Measurements from ENCODE around the gene FHDC1. TPM values are rescaled to one million over a fixed set of nuclear protein-coding genes. Genes with fewer than 3 reads are reported as not detected.

FHDC1 gene
- total RNA-seq, 1 experiment from 2014 or later: 0.21 TPM

DNA sequence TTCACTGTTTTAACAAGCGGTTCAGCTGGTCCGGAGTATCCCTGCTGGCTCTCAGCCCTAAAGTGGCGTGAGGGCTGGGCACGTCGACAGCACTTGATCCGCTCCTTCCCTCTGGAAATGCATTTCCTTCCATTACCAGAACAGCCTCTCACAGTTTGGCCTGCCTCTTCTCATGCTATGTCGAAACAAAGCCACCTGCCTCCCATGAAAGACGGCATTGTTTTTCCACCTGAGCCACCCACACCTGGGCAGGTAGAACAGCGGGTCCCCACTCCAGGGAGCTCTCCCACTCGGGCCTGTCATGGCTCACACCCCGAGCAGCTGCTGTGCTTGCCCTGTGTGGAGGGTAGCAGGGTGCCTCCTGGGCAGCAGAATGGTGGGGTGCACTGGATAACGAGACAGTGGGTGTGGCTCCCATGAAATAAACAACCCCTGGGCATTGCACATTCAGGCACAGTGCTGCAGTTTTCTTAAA is 86.2 kb downstream of the FHDC1 start:
- TF ChIP-seq SIN3A (IDR thresholded peaks at IDR 0.05; ENCODE audit: borderline replicate concordance, insufficient read depth, low read depth, low read length): no peak
- TF ChIP-seq, protein P1, sequence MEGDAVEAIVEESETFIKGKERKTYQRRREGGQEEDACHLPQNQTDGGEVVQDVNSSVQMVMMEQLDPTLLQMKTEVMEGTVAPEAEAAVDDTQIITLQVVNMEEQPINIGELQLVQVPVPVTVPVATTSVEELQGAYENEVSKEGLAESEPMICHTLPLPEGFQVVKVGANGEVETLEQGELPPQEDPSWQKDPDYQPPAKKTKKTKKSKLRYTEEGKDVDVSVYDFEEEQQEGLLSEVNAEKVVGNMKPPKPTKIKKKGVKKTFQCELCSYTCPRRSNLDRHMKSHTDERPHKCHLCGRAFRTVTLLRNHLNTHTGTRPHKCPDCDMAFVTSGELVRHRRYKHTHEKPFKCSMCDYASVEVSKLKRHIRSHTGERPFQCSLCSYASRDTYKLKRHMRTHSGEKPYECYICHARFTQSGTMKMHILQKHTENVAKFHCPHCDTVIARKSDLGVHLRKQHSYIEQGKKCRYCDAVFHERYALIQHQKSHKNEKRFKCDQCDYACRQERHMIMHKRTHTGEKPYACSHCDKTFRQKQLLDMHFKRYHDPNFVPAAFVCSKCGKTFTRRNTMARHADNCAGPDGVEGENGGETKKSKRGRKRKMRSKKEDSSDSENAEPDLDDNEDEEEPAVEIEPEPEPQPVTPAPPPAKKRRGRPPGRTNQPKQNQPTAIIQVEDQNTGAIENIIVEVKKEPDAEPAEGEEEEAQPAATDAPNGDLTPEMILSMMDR (IDR thresholded peaks at IDR 0.05): no peak
- Histone ChIP-seq H3K4me1 (ENCODE audit: control insufficient read depth, insufficient read depth, low read length) (no peaks in the 10 kb centered on the region), H3K27ac (ENCODE audit: low read length) (no peak overlapping the region), H3K9me3 (ENCODE audit: control insufficient read depth, insufficient read depth, low read depth, low read length) (no peaks in the 10 kb centered on the region), H3K27me3 (ENCODE audit: control insufficient read depth, insufficient read depth, low read length) (no peaks in the 10 kb centered on the region), H3K4me3 (ENCODE audit: low read depth in 2 of 2, low read length in 2 of 2) (no peak overlapping the region), H3K36me3 (ENCODE audit: control insufficient read depth, insufficient read depth, low read length) (no peaks in the 10 kb centered on the region)
- POLR2A ChIA-PET: no interaction called here
- CTCF ChIA-PET: no interaction called here
- intact Hi-C loops (cut with micrococcal nuclease; ENCODE audit: unreplicated experiment) (no loop called here), in situ Hi-C loops (cut with HindIII; ENCODE audit: low pct_unique_long_range_greater_than_20kb, low sequenced_read_pairs) (no loop called here)
- BruUV-seq (replicated peaks): no TSS peak
- ATAC-seq (no peak), DNase-seq (ENCODE audit: low read depth, low spot score) (no peak)

GRCh38 chr4:153023139-153023538 is 87.0 kb downstream of the FHDC1 start:
- H3K4me1 ChIP-seq (ENCODE audit: control insufficient read depth, insufficient read depth, low read length): no peaks in the 10 kb centered on the region
- intact Hi-C loops (cut with micrococcal nuclease; ENCODE audit: unreplicated experiment) (no loop called here), in situ Hi-C loops (cut with HindIII; ENCODE audit: low pct_unique_long_range_greater_than_20kb, low sequenced_read_pairs) (no loop called here)
- no peaks in the 10 kb centered on the region for H3K9me3 ChIP-seq (ENCODE audit: control insufficient read depth, insufficient read depth, low read depth, low read length)
- TF ChIP-seq TCF7L2 (IDR thresholded peaks at IDR 0.05; ENCODE audit: low read depth, low read length): no peak
- TF ChIP-seq, protein P1 (IDR thresholded peaks at IDR 0.05): no peak
- TF ChIP-seq POLR2AphosphoS5 (IDR thresholded peaks at IDR 0.05; ENCODE audit: low read depth, low read length): no peak
- no peak for TF ChIP-seq SIN3A (IDR thresholded peaks at IDR 0.05; ENCODE audit: borderline replicate concordance, insufficient read depth, low read depth, low read length)
- TF ChIP-seq REST (IDR thresholded peaks at IDR 0.05; ENCODE audit: insufficient read depth in 1 of 2, low read depth in 2 of 2, low read length in 1 of 2): no peak
- H3K4me3 ChIP-seq (ENCODE audit: low read depth in 2 of 2, low read length in 2 of 2): no peak overlapping the region
- H3K27me3 ChIP-seq (ENCODE audit: control insufficient read depth, insufficient read depth, low read length): no peaks in the 10 kb centered on the region
- H3K27ac ChIP-seq (ENCODE audit: low read length): no peak overlapping the region
- ChIA-PET POLR2A (no interaction called here), CTCF (no interaction called here)
- no peak for ATAC-seq
- no TSS peak for BruUV-seq (replicated peaks)
- no peak for DNase-seq (ENCODE audit: low read depth, low spot score)
- no peaks in the 10 kb centered on the region for H3K36me3 ChIP-seq (ENCODE audit: control insufficient read depth, insufficient read depth, low read length)
